ENCODE measurements around the gene ADAP1. TPM values are rescaled to one million over a fixed set of nuclear protein-coding genes. Genes with fewer than 3 reads are reported as not detected.
A peak's percentile ranks its signal among the peaks of the same experiment; 100 is the strongest.

Gene ADAP1
- total and polyA plus RNA-seq, 2 of the 13 experiments (the other 11 are each of a cell fraction or from before 2014, with no cell fraction given), result 10.5 to 24.6 TPM

DNA sequence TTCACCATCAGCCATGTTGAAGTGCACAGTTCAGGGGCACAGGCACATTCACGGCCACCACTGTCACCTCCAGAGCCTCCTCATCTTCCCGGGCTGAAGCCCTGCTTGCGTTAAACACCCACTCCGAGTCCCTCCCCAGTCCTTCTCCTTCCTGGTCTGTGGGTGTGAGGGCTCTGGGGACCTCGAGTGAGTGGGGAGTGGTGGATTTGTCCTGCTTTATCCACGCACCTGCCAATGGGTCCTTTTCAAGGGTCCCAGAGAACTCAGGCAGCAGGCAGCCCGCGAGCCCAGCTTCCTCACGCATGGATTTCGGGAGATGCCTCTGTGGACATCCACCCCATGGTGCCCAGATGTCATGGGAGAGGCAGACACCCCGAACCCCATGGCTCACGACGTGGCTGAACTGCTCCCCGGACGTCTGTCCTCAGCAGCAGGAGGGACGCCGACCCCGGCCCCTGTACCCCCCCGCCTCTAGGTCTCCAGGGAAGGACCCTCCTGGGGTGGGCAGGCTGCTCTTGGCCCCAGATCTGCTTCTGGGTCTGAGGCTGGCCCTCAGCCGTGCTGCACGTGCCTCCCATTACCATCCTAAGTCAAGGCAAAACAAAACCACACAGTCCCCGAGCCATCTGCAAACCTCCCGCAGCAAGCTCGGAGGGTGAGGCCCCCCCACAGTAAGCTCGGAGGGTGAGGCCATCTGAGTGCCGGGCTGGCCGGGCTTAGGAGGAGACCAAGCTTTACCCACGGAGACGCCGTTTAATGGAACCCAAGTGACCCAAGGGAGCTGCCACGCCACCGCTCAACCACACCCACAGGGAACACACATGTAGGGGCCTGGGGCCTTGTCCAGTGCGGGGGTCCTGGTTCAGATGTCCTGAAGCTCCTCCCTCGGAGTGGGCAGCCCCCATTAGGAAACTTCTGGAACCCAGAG, 37.5 kb upstream of the ADAP1 start (continued):
- no peak for TF ChIP-seq RARA (CRISPR knock-in tag; IDR thresholded peaks at IDR 0.05)
- peak; percentile 6; the same call in 1 of the 2 replicates for TF ChIP-seq NR2F2 (IDR thresholded peaks at IDR 0.05; ENCODE audit: borderline replicate concordance, low read depth)
- TF ChIP-seq ONECUT2 (CRISPR knock-in tag; IDR thresholded peaks at IDR 0.05), result no peak
- TF ChIP-seq, protein P1, sequence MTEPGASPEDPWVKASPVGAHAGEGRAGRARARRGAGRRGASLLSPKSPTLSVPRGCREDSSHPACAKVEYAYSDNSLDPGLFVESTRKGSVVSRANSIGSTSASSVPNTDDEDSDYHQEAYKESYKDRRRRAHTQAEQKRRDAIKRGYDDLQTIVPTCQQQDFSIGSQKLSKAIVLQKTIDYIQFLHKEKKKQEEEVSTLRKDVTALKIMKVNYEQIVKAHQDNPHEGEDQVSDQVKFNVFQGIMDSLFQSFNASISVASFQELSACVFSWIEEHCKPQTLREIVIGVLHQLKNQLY (CRISPR knock-in tag; IDR thresholded peaks at IDR 0.05), result no peak
- TF ChIP-seq YEATS4 (CRISPR knock-in tag; IDR thresholded peaks at IDR 0.05; ENCODE audit: borderline replicate concordance), result no peak
- TF ChIP-seq ELF3 (CRISPR knock-in tag; IDR thresholded peaks at IDR 0.05), result peak; percentile 40
- TF ChIP-seq, protein P2, sequence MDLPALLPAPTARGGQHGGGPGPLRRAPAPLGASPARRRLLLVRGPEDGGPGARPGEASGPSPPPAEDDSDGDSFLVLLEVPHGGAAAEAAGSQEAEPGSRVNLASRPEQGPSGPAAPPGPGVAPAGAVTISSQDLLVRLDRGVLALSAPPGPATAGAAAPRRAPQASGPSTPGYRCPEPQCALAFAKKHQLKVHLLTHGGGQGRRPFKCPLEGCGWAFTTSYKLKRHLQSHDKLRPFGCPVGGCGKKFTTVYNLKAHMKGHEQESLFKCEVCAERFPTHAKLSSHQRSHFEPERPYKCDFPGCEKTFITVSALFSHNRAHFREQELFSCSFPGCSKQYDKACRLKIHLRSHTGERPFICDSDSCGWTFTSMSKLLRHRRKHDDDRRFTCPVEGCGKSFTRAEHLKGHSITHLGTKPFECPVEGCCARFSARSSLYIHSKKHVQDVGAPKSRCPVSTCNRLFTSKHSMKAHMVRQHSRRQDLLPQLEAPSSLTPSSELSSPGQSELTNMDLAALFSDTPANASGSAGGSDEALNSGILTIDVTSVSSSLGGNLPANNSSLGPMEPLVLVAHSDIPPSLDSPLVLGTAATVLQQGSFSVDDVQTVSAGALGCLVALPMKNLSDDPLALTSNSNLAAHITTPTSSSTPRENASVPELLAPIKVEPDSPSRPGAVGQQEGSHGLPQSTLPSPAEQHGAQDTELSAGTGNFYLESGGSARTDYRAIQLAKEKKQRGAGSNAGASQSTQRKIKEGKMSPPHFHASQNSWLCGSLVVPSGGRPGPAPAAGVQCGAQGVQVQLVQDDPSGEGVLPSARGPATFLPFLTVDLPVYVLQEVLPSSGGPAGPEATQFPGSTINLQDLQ (CRISPR knock-in tag; IDR thresholded peaks at IDR 0.05), result no peak; the same call in 1 of the 2 replicates
- TF ChIP-seq GTF2F1 (IDR thresholded peaks at IDR 0.05; ENCODE audit: low read length), result no peak
- TF ChIP-seq KAT2B (IDR thresholded peaks at IDR 0.05; ENCODE audit: borderline replicate concordance, low read depth, low read length), result no peak
- TF ChIP-seq KLF12 (CRISPR knock-in tag; IDR thresholded peaks at IDR 0.05; ENCODE audit: borderline replicate concordance), result no peak
- TF ChIP-seq, protein P3, sequence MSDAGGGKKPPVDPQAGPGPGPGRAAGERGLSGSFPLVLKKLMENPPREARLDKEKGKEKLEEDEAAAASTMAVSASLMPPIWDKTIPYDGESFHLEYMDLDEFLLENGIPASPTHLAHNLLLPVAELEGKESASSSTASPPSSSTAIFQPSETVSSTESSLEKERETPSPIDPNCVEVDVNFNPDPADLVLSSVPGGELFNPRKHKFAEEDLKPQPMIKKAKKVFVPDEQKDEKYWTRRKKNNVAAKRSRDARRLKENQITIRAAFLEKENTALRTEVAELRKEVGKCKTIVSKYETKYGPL (CRISPR knock-in tag; IDR thresholded peaks at IDR 0.05), result no peak
- 0 out of 2 replicates have a peak, but pooled peaks have one; percentile 37 for TF ChIP-seq HES4 (CRISPR knock-in tag; IDR thresholded peaks at IDR 0.05; ENCODE audit: borderline replicate concordance)
- TF ChIP-seq, protein P4, sequence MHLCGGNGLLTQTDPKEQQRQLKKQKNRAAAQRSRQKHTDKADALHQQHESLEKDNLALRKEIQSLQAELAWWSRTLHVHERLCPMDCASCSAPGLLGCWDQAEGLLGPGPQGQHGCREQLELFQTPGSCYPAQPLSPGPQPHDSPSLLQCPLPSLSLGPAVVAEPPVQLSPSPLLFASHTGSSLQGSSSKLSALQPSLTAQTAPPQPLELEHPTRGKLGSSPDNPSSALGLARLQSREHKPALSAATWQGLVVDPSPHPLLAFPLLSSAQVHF (CRISPR knock-in tag; IDR thresholded peaks at IDR 0.05), result 0 out of 2 replicates have a peak, but pooled peaks have one; percentile 23
- TF ChIP-seq, protein P5, sequence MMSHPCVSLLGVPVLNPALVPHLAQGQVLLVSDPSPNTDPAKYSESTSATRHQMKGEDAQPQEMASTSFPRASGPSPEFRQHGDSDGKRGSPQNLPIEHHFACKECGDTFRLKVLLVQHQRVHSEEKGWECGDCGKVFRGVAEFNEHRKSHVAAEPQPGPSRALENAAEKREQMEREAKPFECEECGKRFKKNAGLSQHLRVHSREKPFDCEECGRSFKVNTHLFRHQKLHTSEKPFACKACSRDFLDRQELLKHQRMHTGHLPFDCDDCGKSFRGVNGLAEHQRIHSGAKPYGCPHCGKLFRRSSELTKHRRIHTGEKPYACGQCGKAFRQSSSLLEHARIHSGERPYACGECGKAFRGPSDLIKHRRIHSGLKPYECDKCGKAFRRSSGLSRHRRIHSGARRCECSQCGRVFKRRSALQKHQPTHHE (CRISPR knock-in tag; IDR thresholded peaks at IDR 0.05; ENCODE audit: borderline replicate concordance), result no peak
- no peak for TF ChIP-seq KDM3A (CRISPR knock-in tag; IDR thresholded peaks at IDR 0.05; ENCODE audit: low read depth)
- TF ChIP-seq POLR2AphosphoS5 (IDR thresholded peaks at IDR 0.05; ENCODE audit: low read depth, low read length), result no peak
- 0 out of 2 replicates have a peak, but pooled peaks have one; percentile 51 for TF ChIP-seq CAMTA2 (CRISPR knock-in tag; IDR thresholded peaks at IDR 0.05; ENCODE audit: borderline replicate concordance)
- TF ChIP-seq ZNF607 (CRISPR knock-in tag; IDR thresholded peaks at IDR 0.05; ENCODE audit: borderline replicate concordance), result no peak
- TF ChIP-seq AGO2 (optimal IDR thresholded peaks at IDR 0.05; ENCODE audit: low read depth, low read length), result peak; percentile 96
- TF ChIP-seq ZNF354B (CRISPR knock-in tag; IDR thresholded peaks at IDR 0.05), result 0 out of 2 replicates have a peak, but pooled peaks have one; percentile 33
- TF ChIP-seq ADNP (CRISPR knock-in tag; IDR thresholded peaks at IDR 0.05), result no peak
- no peak for TF ChIP-seq ZNF446 (CRISPR knock-in tag; IDR thresholded peaks at IDR 0.05)
- no peak for TF ChIP-seq ZNF253 (CRISPR knock-in tag; IDR thresholded peaks at IDR 0.05; ENCODE audit: borderline replicate concordance)
- TF ChIP-seq FOSL1 (CRISPR knock-in tag; IDR thresholded peaks at IDR 0.05; ENCODE audit: borderline replicate concordance), result no peak
